Measurements from ENCODE around the gene HEXB.
A peak's percentile ranks its signal among the peaks of the same experiment; 100 is the strongest.

Gene HEXB

GRCh38 chr5:74684900-74685851, at the start of gene HEXB:
TSS of gene HEXB (plus strand) at chr5:74685233. CDS start at chr5:74685261, 28 bp downstream.
- peak; percentile 82 for DNase-seq

DNA sequence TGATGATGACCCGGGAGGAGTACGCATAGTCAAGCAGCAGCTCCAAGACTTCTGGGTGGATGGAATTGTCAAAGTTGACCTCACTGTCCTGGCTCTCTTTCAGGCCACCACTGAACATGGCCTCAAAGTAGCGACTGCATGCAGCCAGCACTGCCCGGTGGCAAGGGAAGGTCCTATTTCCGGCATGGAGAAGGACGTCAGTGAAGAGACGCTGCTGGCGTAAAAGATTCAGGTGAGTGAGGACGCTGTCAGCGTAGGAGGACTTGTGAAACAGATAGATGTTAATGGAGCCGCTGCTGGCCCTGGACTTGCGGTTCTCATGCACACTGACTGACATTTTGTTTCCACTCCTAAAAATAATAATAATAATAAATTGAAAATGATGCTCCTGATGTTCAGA, 48.9 kb upstream of the HEXB start:
- DNase-seq = no peak

- DNase-seq = no peak
Measured at GRCh38 chr5:74636552-74636951, 48.5 kb upstream of the HEXB start.

DNA sequence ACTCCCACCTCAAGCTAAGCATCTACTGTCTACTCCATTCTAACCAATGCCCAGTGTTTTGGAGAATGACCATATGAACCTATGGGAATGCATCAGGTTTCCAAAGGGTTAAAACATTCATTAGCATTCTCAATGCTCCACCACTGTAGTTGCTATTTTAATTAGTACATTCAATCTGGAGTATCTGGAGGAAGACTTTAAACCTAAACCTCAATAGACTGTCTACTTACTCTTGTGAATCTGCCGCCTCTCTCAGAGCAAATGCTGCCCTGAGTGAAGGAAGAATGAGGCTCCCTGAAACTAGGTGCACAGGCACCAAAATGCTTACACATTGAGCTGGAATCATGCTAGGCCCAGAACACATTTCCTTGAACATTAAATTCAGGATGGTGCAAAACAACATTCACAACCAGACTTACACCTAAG, 46.5 kb upstream of the HEXB start:
- DNase-seq = no peak

GRCh38 chr5:74638970-74639806, 45.8 kb upstream of the HEXB start:
- DNase-seq = no peak

- DNase-seq = no peak
Measured at GRCh38 chr5:74639807-74640449, 45.1 kb upstream of the HEXB start.

DNA sequence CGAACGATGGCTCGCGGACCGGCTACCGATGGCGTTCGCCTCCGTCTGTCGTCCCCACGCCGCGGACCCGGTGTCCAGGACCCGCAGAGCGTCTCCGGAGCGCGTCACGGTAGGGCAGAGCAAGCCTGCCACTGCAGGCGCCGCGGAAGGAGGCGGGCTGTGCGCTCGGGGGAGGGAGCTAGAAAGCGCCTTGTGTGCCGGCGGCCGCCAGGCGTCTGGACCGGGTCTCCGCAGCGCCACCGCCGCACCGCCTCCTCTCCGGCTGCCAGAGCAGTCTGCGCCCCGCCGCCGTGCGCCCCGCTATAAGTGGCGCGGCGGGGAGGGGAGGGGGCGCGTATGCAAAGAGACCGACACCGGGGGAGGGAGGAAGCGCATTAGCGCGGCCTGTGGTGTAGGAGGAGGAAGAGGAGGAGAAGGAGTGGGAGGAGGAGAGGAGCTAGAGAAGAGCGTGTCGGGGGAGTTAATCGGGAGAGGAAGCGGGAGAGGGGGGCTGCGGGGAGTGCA, 44.5 kb upstream of the HEXB start, which contains the start of gene ENC1:
Gene ENC1 (minus strand): TSS at position 279 of the 504 bp plus-strand sequence. CDS start 4,243 bp downstream, outside the sequence.
- peak; percentile 83 for DNase-seq

- DNase-seq = no peak
Measured at GRCh38 chr5:74640954-74641734, 43.9 kb upstream of the HEXB start.

- no peak for DNase-seq
Measured at GRCh38 chr5:74641735-74642542, 43.1 kb upstream of the HEXB start.

- no peak for DNase-seq
Measured at GRCh38 chr5:74642543-74642863, 42.5 kb upstream of the HEXB start.

- DNase-seq = no peak
Measured at GRCh38 chr5:74643111-74643562, 41.9 kb upstream of the HEXB start.

GRCh38 chr5:74647096-74647495, 37.9 kb upstream of the HEXB start:
- no peak for DNase-seq

GRCh38 chr5:74648835-74649293, 36.2 kb upstream of the HEXB start:
- DNase-seq = peak; percentile 55

- DNase-seq = no peak
Measured at GRCh38 chr5:74649421-74649973, 35.5 kb upstream of the HEXB start.

- no peak for DNase-seq
Measured at GRCh38 chr5:74651710-74652109, 33.3 kb upstream of the HEXB start.

DNA sequence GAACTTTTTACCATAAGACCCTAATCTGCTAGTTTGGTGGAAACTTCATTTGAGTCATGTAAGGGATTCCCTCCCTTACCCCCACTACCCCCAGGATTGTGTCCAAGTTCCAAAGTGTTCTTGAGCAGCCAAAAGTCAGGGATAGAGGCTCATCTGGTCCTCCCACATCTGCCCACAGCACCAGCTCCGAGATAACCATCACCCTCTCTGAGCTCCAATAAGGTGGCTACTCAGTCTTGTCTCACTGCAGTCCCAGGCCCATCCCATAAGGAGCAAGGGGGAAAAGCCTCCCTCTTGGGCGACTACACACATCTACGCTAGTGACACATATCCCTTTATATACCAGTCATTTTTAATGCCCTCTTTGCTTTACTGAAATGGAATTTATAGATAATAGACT, 32.5 kb upstream of the HEXB start:
- no peak for DNase-seq

GRCh38 chr5:74653991-74654390, 31.0 kb upstream of the HEXB start:
- no peak for DNase-seq

DNA sequence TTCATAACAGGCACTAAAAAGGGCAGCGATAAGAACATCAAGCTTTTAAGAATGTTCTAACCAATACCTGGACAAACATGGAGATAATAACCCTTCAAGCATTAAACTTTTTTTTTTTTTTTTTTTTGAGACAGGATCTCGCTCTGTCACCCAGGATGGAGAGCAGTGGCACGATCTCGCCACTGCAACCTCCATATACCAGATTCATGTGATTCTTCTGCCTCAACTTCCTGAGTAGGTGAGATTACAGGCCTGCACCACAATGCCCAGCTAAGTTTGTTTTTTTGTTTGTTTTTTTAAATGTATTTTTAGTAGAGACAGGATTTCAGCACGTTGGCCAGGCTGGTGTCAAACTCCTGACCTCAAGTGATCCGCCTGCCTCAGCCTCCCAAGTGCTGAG, 29.8 kb upstream of the HEXB start:
- DNase-seq = no peak

- DNase-seq = no peak
Measured at GRCh38 chr5:74655716-74656115, 29.3 kb upstream of the HEXB start.

- DNase-seq = no peak
Measured at GRCh38 chr5:74657165-74657564, 27.9 kb upstream of the HEXB start.

DNA sequence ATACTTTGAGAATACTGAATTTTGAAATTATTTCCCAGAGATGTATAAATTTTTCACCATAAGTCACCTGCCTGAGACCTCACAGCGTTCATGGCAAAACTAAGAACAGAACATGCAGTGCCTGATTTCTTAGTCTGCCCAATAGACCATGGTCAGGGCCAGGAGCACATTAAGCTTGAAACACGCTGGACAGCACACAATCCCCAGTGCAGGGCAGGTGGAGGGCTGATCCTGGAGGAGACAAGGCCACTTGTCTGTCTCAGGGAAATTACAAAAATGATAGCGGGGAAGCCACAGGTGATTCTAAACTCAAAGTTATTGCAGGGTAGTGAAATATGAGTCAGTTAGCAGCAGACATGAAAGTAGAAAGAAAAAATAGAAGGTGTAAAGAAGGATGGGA, 25.9 kb upstream of the HEXB start:
- no peak for DNase-seq
